ENCODE results near the gene IL26. TPM values are rescaled to one million over a fixed set of nuclear protein-coding genes. Genes with fewer than 3 reads are reported as not detected.

The IL26 gene
- total RNA-seq, 5 donors from 2014 or later (not counting 1 experiment from before 2014, with no cell fraction given): 0.39 TPM; not detected in 4

- peaks cover 11 to 24% of the 10 kb centered on the region in 2 experiments for H3K4me1 ChIP-seq (ENCODE audit: control insufficient read depth in 1 of 2, extremely low read depth in 1 of 2, insufficient read depth in 2 of 2, low read length in 2 of 2)
- H3K36me3 ChIP-seq (ENCODE audit: control insufficient read depth in 2 of 2, extremely low read depth in 1 of 2, insufficient read depth in 1 of 2, low read length in 1 of 2): no peaks in the 10 kb centered on the region
- Mint-ChIP-seq H3K4me3 (no peak overlapping the region), H3K27ac (no peak overlapping the region), H3K4me1 (peaks cover 32 to 47% (median 42%) of the 10 kb centered on the region in 3 donors), H3K9me3 (no peaks in the 10 kb centered on the region), H3K36me3 (no peaks in the 10 kb centered on the region), H3K27me3 (no peaks in the 10 kb centered on the region)
- CTCF ChIA-PET: no interaction called here
- no peaks in the 10 kb centered on the region for H3K27me3 ChIP-seq (replicated peaks in 1 of 2; ENCODE audit: control insufficient read depth in 2 of 2, extremely low read depth in 1 of 2, insufficient read depth in 2 of 2, low read length in 1 of 2)
- DNase-seq: no peak
- H3K4me3 ChIP-seq (ENCODE audit: control insufficient read depth in 1 of 2, extremely low read depth in 1 of 2, low read length in 1 of 2): no peak overlapping the region
- no peak for ATAC-seq (replicated peaks in 1 of 4)
- no peak overlapping the region for H3K27ac ChIP-seq (ENCODE audit: low read length)
- POLR2A ChIA-PET: no interaction called here
- no peaks in the 10 kb centered on the region for H3K9me3 ChIP-seq
- WGBS (ENCODE audit: insufficient coverage): 20% methylated on average over 2 of the region's 2 CpGs
These were observed 24.8 kb downstream of the IL26 start for GRCh38 chr12:68200854-68201253.

- H3K27ac ChIP-seq (ENCODE audit: low read length): no peak overlapping the region
- no peaks in the 10 kb centered on the region for H3K9me3 ChIP-seq
- H3K36me3 ChIP-seq (ENCODE audit: control insufficient read depth in 2 of 2, extremely low read depth in 1 of 2, insufficient read depth in 1 of 2, low read length in 1 of 2): no peaks in the 10 kb centered on the region
- POLR2A ChIA-PET: no interaction called here
- no peak overlapping the region for H3K4me3 ChIP-seq (ENCODE audit: control insufficient read depth in 1 of 2, extremely low read depth in 1 of 2, low read length in 1 of 2)
- Mint-ChIP-seq H3K36me3 (no peaks in the 10 kb centered on the region), H3K9me3 (no peaks in the 10 kb centered on the region), H3K4me3 (peak overlapping the region; percentile 55 to 71 (median 60)), H3K4me1 (peaks cover 32 to 47% (median 42%) of the 10 kb centered on the region in 3 donors), H3K27ac (peak overlapping the region in 1 of 2 donors; percentile 29), H3K27me3 (no peaks in the 10 kb centered on the region)
- no CpG with 5 or more reads among the region's 1 CpG for WGBS (ENCODE audit: insufficient coverage)
- H3K27me3 ChIP-seq (replicated peaks in 1 of 2; ENCODE audit: control insufficient read depth in 2 of 2, extremely low read depth in 1 of 2, insufficient read depth in 2 of 2, low read length in 1 of 2): no peaks in the 10 kb centered on the region
- CTCF ChIA-PET: no interaction called here
- ATAC-seq (replicated peaks in 1 of 4): no peak
- DNase-seq: no peak
- H3K4me1 ChIP-seq (ENCODE audit: control insufficient read depth in 1 of 2, extremely low read depth in 1 of 2, insufficient read depth in 2 of 2, low read length in 2 of 2): peaks cover 11 to 24% of the 10 kb centered on the region in 2 experiments
These were observed 26.5 kb downstream of the IL26 start for GRCh38 chr12:68199127-68199526.

DNA sequence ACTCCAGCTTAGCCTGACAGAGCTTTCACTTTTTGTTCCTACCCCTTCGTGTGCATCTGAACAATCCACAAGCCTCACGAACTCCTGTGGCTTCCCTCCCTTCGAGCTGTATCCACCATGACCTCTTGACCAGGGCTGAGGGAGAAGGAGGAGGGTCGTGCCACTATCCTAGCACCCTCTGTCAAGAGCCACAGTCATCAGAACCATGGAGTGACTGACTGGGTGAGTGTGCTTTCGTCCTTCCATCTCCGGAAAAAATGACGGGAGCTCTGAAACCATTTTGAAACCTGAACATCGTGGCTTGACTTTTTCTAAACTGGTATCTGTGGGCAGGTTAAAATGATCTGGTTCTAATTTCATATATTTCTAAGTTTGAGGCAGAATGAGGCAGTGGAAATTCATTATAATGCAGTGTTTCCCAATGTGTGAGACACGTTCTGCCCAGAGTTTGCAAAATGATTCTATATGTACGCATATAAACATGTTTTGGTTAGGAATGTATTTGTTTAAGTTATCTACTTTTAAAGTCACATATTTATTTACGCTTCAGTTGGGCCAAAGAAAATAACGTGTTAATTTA is 27.0 kb downstream of the IL26 start:
- H3K27me3 Mint-ChIP-seq: no peaks in the 10 kb centered on the region
- POLR2A ChIA-PET: no interaction called here
- H3K4me3 ChIP-seq (ENCODE audit: control insufficient read depth in 1 of 2, extremely low read depth in 1 of 2, low read length in 1 of 2): peak overlapping the region in 1 of 2 donors; percentile 19
- 57% methylated on average over 7 of the region's 12 CpGs for WGBS (ENCODE audit: insufficient coverage)
- no peaks in the 10 kb centered on the region for H3K9me3 Mint-ChIP-seq
- H3K36me3 ChIP-seq (ENCODE audit: control insufficient read depth in 2 of 2, extremely low read depth in 1 of 2, insufficient read depth in 1 of 2, low read length in 1 of 2): no peaks in the 10 kb centered on the region
- H3K27me3 ChIP-seq (replicated peaks in 1 of 2; ENCODE audit: control insufficient read depth in 2 of 2, extremely low read depth in 1 of 2, insufficient read depth in 2 of 2, low read length in 1 of 2): no peaks in the 10 kb centered on the region
- CTCF ChIA-PET: no interaction called here
- no peaks in the 10 kb centered on the region for H3K9me3 ChIP-seq
- H3K27ac ChIP-seq (ENCODE audit: low read length): no peak overlapping the region
- peak overlapping the region; percentile 55 to 71 (median 60) for H3K4me3 Mint-ChIP-seq
- no peaks in the 10 kb centered on the region for H3K36me3 Mint-ChIP-seq
- H3K4me1 ChIP-seq (ENCODE audit: control insufficient read depth in 1 of 2, extremely low read depth in 1 of 2, insufficient read depth in 2 of 2, low read length in 2 of 2): peaks cover 11 to 22% of the 10 kb centered on the region in 2 experiments
- peak overlapping the region; percentile 29 to 80 for H3K27ac Mint-ChIP-seq
- no peak for DNase-seq
- peaks cover 30 to 44% (median 42%) of the 10 kb centered on the region in 3 donors for H3K4me1 Mint-ChIP-seq
- ATAC-seq (replicated peaks in 1 of 4): no peak

GRCh38 chr12:68190301-68190700 is 35.3 kb downstream of the IL26 start:
- H3K4me3 Mint-ChIP-seq: no peak overlapping the region
- Histone ChIP-seq H3K4me1 (ENCODE audit: control insufficient read depth in 1 of 2, extremely low read depth in 1 of 2, insufficient read depth in 2 of 2, low read length in 2 of 2) (peaks cover 0 to 8% of the 10 kb centered on the region in 2 experiments), H3K9me3 (no peaks in the 10 kb centered on the region), H3K27me3 (replicated peaks in 1 of 2; ENCODE audit: control insufficient read depth in 2 of 2, extremely low read depth in 1 of 2, insufficient read depth in 2 of 2, low read length in 1 of 2) (no peaks in the 10 kb centered on the region), H3K4me3 (ENCODE audit: control insufficient read depth in 1 of 2, extremely low read depth in 1 of 2, low read length in 1 of 2) (no peak overlapping the region), H3K27ac (ENCODE audit: low read length) (peak overlapping the region; percentile 33), H3K36me3 (ENCODE audit: control insufficient read depth in 2 of 2, extremely low read depth in 1 of 2, insufficient read depth in 1 of 2, low read length in 1 of 2) (no peaks in the 10 kb centered on the region)
- no peaks in the 10 kb centered on the region for H3K9me3 Mint-ChIP-seq
- ChIA-PET POLR2A (interaction anchor here in 1 of 2 donors (0.6 kb wide), 1 partner anchor 529 kb away, joined by 4 read pairs; no protein-coding TSS in a partner anchor), CTCF (interaction anchor here in 1 of 2 donors (2.6 kb wide), 1 partner anchor 33 kb away, joined by 7 read pairs; no protein-coding TSS in a partner anchor)
- no peak for ATAC-seq (replicated peaks in 1 of 4)
- H3K27me3 Mint-ChIP-seq: peaks cover 0 to 3% of the 10 kb centered on the region in 2 donors
- H3K36me3 Mint-ChIP-seq: no peaks in the 10 kb centered on the region
- peak overlapping the region; percentile 45 to 49 for H3K27ac Mint-ChIP-seq
- peaks cover 18 to 36% (median 23%) of the 10 kb centered on the region in 3 donors for H3K4me1 Mint-ChIP-seq
- DNase-seq: no peak

DNA sequence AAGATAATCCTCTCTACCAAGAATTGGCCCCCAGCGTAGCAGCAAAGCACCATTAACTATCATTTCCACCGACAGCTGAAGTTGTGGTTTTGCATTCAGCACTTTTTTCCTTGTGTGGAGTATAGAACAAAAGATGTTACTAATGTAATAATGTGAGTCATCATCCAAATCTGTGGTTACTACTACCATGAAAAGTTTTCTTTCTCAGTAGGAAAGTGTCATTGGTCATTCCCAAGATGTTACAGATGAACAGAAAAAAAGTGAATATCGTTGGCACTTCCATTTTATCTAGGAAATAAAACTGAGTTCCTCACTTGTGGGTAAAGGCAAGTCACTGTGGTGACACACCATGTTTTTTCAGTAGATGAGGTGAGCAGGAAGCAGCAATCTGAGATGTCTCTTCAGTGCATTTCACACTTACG is 35.8 kb downstream of the IL26 start:
- no CpG with 5 or more reads among the region's 4 CpGs for WGBS (ENCODE audit: insufficient coverage)
- peaks cover 18 to 36% (median 23%) of the 10 kb centered on the region in 3 donors for H3K4me1 Mint-ChIP-seq
- Histone ChIP-seq H3K27ac (ENCODE audit: low read length) (peak overlapping the region; percentile 33), H3K36me3 (ENCODE audit: control insufficient read depth in 2 of 2, extremely low read depth in 1 of 2, insufficient read depth in 1 of 2, low read length in 1 of 2) (no peaks in the 10 kb centered on the region), H3K9me3 (no peaks in the 10 kb centered on the region), H3K4me3 (ENCODE audit: control insufficient read depth in 1 of 2, extremely low read depth in 1 of 2, low read length in 1 of 2) (no peak overlapping the region), H3K4me1 (ENCODE audit: control insufficient read depth in 1 of 2, extremely low read depth in 1 of 2, insufficient read depth in 2 of 2, low read length in 2 of 2) (peaks cover 0 to 8% of the 10 kb centered on the region in 2 experiments), H3K27me3 (replicated peaks in 1 of 2; ENCODE audit: control insufficient read depth in 2 of 2, extremely low read depth in 1 of 2, insufficient read depth in 2 of 2, low read length in 1 of 2) (no peaks in the 10 kb centered on the region)
- H3K36me3 Mint-ChIP-seq: no peaks in the 10 kb centered on the region
- peaks cover 0 to 3% of the 10 kb centered on the region in 2 donors for H3K27me3 Mint-ChIP-seq
- DNase-seq: peak in 8 of 35 experiments; percentile 3 to 62 (median 13)
- H3K9me3 Mint-ChIP-seq: no peaks in the 10 kb centered on the region
- peak; percentile 66 to 93 (median 91) for ATAC-seq (replicated peaks in 1 of 4)
- peak overlapping the region; percentile 14 to 40 (median 29) for H3K4me3 Mint-ChIP-seq
- peak overlapping the region; percentile 76 to 84 for H3K27ac Mint-ChIP-seq
- CTCF ChIA-PET: interaction anchor here in 1 of 2 donors (2.6 kb wide), 1 partner anchor 33 kb away, joined by 7 read pairs; no protein-coding TSS in a partner anchor
- POLR2A ChIA-PET: no interaction called here

GRCh38 chr12:68185598-68185997 is 40.0 kb downstream of the IL26 start:
- Histone ChIP-seq H3K9me3 (no peaks in the 10 kb centered on the region), H3K36me3 (ENCODE audit: control insufficient read depth in 2 of 2, extremely low read depth in 1 of 2, insufficient read depth in 1 of 2, low read length in 1 of 2) (no peaks in the 10 kb centered on the region), H3K27ac (ENCODE audit: low read length) (no peak overlapping the region), H3K4me3 (ENCODE audit: control insufficient read depth in 1 of 2, extremely low read depth in 1 of 2, low read length in 1 of 2) (no peak overlapping the region), H3K4me1 (ENCODE audit: control insufficient read depth in 1 of 2, extremely low read depth in 1 of 2, insufficient read depth in 2 of 2, low read length in 2 of 2) (peaks cover 15 to 20% of the 10 kb centered on the region in 2 experiments), H3K27me3 (replicated peaks in 1 of 2; ENCODE audit: control insufficient read depth in 2 of 2, extremely low read depth in 1 of 2, insufficient read depth in 2 of 2, low read length in 1 of 2) (no peaks in the 10 kb centered on the region)
- ChIA-PET POLR2A (interaction anchor here in 1 of 2 donors (0.7 kb wide), 1 partner anchor 26 kb away, joined by 3 read pairs; no protein-coding TSS in a partner anchor), CTCF (no interaction called here)
- H3K27me3 Mint-ChIP-seq: peaks cover 0 to 3% of the 10 kb centered on the region in 2 donors
- no peak overlapping the region for H3K27ac Mint-ChIP-seq
- H3K9me3 Mint-ChIP-seq: no peaks in the 10 kb centered on the region
- DNase-seq (no peak), ATAC-seq (replicated peaks in 1 of 4) (no peak)
- H3K36me3 Mint-ChIP-seq: no peaks in the 10 kb centered on the region
- peaks cover 25 to 41% (median 35%) of the 10 kb centered on the region in 3 donors for H3K4me1 Mint-ChIP-seq
- no CpG with 5 or more reads among the region's 3 CpGs for WGBS (ENCODE audit: insufficient coverage)
- H3K4me3 Mint-ChIP-seq: no peak overlapping the region

Measured in T-cell (primary cell).